CD4-positive, alpha-beta T cell treated with Interleukin-15 for 4 hours (primary cell): Measurements from ENCODE around the gene SMAD4.
"Not testable (repeated sequence)": the region's sequence is repeated elsewhere in the genome, so short reads cannot be mapped to it uniquely, and the experiment has no call there.

Source experiments
- DNase-seq: peaks from one replicate; pipeline ENCODE4 v3.0.0-alpha.2; 2020; ENCODE audit warnings: low spot score

SMAD4 gene

GRCh38 chr18:51111633-51112355 is 81.8 kb downstream of the SMAD4 start:
- DNase-seq = not testable (repeated sequence)

- DNase-seq = not testable (repeated sequence)
Observed at GRCh38 chr18:51116996-51117395, 87.0 kb downstream of the SMAD4 start.

DNA sequence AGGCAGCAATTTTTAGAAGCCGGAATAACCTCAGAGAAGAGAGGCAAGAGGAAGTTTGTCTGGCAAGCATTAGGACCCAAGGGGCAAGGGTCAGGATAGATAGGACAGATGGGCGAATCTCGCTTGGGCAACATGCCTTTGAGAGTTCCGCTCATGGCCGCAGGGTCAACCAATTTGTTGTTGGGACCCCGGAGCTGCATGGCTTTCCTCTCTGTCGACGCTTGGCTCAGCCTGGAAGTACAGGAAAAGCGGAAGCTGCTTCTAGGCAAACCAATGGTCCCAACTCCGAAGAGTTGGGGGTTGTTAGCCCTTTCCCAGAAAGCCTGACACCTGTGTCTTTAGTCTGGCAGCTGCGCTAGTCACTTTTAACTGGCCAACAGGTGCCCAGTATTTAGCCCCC is 89.5 kb downstream of the SMAD4 start:
- DNase-seq = not testable (repeated sequence)

- DNase-seq = not testable (repeated sequence)
Observed at GRCh38 chr18:51119976-51120375, 90.0 kb downstream of the SMAD4 start.

GRCh38 chr18:51120809-51121596 is 91.0 kb downstream of the SMAD4 start:
- DNase-seq = no peak

DNA sequence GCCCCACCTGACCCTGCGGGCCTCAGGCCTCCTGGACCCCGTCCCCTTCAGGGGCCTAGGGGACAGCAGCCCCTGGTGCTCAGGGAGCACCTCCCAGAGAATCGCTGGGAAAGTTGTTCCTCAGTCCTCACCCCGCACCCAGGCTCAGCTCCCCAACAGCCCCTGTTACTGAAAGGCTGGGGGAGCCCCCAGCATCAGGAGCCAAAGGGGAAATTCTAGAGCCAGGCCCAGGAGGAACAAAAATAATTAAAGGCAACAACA is 91.5 kb downstream of the SMAD4 start:
- no peak for DNase-seq

- DNase-seq = no peak
Observed at GRCh38 chr18:51122266-51123045, 92.4 kb downstream of the SMAD4 start.

DNA sequence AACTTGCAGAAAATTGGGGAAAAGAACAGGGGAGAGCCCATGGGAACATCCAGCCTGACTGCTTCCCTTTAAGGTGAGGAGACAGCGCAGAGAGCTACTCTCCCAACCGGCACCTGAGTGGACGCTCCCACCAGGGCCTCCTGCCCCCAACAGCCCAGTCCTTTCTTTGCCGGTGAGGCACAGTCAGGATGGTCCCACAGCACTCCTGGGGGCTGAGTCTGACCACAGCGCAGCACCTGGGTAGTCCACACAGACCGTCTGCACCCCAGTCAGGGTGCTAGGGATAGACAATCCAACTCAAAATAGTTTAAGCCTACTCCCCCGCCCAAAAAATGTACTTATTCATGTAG is 93.0 kb downstream of the SMAD4 start:
- no peak for DNase-seq

DNA sequence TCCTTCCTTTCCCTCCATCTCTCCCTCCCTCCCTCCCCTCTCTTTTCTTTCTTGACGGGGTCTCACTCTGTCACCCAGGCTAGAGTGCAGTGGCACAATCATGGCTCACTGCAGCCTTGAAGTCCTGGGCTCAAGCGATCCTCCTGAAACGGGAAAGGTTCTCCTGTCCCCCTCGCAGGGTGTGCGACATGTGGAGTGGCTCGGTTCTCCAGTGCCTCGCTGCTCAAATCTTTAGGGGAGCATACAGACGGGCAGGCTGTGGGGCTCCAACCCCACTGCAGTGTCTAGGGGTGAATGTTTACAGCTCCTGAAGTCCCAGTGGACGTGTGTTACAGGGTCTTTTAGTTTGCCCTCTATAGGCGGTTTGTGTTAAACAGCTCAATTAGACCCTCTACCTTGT is 93.5 kb downstream of the SMAD4 start:
- no peak for DNase-seq

DNA sequence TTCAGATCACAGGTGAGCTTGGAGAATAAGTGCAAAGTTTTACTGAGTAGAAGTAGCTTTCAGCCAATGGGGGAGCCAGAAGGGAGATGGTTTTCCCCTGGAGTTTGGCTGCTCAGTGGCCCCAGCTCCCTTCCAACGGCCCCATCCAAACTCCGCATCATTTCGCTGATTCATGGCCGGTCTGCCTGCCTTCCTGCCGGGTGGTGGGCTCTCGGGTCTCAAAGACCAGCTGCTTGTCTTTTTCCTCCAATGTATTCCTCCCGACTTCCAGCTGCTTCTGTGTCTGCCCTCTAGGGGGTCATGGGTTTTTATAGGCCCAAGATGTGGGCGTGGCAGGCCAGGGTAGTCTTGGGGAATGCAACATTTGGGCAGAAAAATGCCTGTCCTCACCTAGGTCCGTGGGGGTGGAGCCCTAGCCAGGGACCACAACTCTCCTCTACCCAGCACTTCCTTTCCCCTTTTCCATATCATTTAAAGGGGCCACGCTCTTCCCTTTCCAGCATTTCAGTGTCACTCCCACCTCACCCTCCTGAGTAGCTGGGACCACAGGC is 94.0 kb downstream of the SMAD4 start:
- DNase-seq = no peak

DNA sequence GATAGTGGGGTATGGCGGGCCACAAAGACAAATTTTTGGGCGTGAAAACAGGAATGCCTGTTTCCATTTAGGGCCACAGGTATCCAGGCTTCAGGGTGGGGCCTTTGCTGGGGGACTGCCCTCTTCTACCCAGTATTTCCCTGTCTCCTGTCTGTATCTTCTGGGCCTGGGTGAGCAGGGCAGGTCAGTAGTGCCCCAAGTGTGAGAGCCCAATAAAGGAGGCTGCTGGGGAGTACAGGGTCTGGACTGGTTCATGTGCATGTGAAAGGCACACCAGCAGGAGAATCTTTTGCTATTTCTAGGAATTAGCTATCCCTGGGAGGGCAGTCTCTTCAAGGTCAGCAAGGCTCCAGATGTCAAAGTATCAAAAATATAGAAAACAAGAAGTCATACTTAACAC is 96.0 kb downstream of the SMAD4 start:
- no peak for DNase-seq

DNA sequence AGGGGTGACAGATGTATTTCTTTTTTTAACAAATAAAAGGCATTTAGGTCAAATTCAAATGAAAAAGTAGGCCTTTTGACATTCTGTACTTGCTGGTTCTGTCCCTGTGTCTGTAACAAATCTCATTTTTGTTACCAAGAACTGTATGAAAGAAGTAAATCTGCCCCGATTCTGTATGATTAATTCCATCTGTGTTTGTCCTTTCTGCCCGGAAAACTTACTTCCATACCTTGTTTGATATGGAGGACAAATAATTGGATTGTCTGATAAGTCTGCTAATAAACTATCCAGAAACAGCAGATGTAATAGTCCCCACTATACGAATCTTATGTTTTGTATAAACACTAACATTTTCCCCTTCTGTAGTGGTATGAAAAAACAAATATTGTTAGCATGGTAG is 97.7 kb downstream of the SMAD4 start:
- DNase-seq = no peak

- DNase-seq = no peak
Observed at GRCh38 chr18:51128533-51128932, 98.5 kb downstream of the SMAD4 start.

DNA sequence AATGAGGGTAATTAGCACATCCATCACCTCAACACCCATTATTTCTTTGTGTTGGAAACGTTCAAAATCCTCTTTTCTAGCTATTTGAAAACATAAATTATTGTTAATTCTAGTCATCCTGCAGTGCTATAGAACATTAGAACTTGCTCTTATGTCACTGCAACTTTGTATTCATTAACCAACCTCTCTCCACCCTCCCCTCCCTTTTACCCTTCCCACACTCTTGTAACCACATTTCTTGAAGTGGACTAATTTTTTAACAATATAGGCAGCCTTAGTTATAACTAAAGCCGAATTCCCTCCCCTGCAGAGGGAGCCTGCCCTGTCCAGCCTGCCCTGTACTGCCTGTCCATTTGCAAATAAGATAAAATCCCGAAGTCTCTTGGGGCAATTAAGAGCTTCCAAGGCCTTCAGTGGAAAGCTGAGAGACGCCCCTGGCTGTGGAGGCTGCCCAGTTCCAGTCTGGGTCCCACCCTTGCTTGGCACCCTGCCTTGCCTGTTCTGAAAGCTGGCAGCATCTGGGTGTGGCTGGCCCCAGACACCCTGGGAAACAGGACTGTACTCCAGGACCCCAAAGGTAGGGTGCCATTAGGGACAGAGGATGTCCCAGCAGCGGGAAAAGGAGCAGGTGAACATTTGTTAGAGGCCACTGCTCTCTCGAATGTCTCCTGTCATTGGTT is 102.4 kb downstream of the SMAD4 start:
- DNase-seq = no peak

DNA sequence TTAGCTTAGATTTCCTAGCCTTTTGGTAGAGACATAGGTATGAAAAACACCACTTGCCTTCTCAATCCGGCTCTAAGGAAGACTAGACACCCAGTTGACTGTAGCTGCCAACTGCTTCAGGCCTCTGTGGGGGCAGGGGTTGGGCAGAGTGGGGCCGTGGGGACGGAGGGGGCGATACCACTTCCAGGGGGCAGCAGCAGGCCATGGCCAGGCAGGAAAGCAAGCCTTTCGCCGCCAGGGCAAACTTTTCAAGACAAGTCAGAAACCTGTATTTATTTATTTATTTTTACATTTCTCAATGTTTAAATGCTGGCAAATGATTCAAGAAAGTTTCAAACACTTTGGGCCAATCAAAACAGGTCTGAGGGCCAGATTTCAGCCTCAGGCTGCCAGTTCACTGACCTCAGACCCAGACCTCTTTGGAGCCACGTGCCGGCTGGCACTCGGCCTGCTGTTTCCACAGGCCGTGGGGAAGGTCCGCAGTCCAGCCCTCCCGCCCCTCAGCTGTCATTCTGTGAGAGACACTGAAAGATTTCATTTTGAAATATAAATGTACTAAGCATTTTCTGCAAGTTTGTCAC is 103.7 kb downstream of the SMAD4 start:
- DNase-seq = no peak
